Right lobe of liver (tissue), 6 donors: ENCODE results near the gene ARHGEF40. TPM values are rescaled to one million over a fixed set of nuclear protein-coding genes. Genes with fewer than 3 reads are reported as not detected.

Experiments used
- ATAC-seq, 4 donors: fragments of 200-7000 bp; cut with Tn5 transposase; one replicate each; pipeline ENCODE4 v1.9.1; 2020; ENCODE audit warnings: mild to moderate bottlenecking in 4 of 4, moderate library complexity in 4 of 4
- DNase-seq, 3 donors: peaks; one replicate each; pipeline ENCODE4 v3.0.0-alpha.2; 2020
- H3K27ac ChIP-seq, 3 donors: fragments of 200-600 bp; one replicate each; pipeline ENCODE4 v1.8.0; 2022
- H3K27me3 ChIP-seq, 2 donors: fragments of 200-600 bp; one replicate each; pipeline ENCODE4 v1.8.0; 2022
- H3K36me3 ChIP-seq, 4 donors: fragments of 200-600 bp; sonication (generic) in 1 of 4; one replicate each; pipeline versions ENCODE4 v1.5.1 to v1.8.0; 2017 to 2022; ENCODE audit warnings: control low read depth in 1 of 4
- H3K4me1 ChIP-seq, 4 donors: fragments of 200-600 bp; sonication (generic) in 1 of 4; one replicate each; pipeline versions ENCODE4 v1.5.1 to v1.8.0; 2017 to 2022; ENCODE audit warnings: control low read depth in 1 of 4
- H3K4me3 ChIP-seq, 3 donors: fragments of 200-600 bp; one replicate each; pipeline ENCODE4 v1.8.0; 2022
- H3K9me3 ChIP-seq, 4 donors: fragments of 200-600 bp; sonication (generic) in 1 of 4; one replicate each; pipeline versions ENCODE4 v1.5.1 to v1.8.0; 2017 to 2022; ENCODE audit warnings: control low read depth in 1 of 4
- POLR2A ChIP-seq: fragments of 450-650 bp; IDR thresholded peaks from one replicate; pipeline ENCODE4 v1.6.1; 2017; ENCODE audit warnings: antibody characterized with exemption, mild to moderate bottlenecking
- WGBS: methylation state at CpG from one replicate; pipeline ENCODE4 v1.1.6; 2018; ENCODE audit warnings: low coverage, low lambda C conversion rate; ENCODE audit not compliant: insufficient coverage; ENCODE audit errors: missing lambda C conversion rate; 5-methylcytosine and 5-hydroxymethylcytosine counted together
- intact Hi-C, 2 donors: fragments of 100-400 bp; cut with DNase I; formaldehyde crosslinking; loops; one replicate each; pipeline versions ENCODE4 v1.11.2 to v1.14.1; 2022
- total RNA-seq, 6 experiments: library from RNA; depleted of rRNA in 2 of 6; stranded (reverse); fragments of >200 nt in 2 of 6; fragmentation: NEBNext Ultra II Directional in 3 of 6; extraction: Animal tissue kit (Norgen Biotek cat#: 25700) in 3 of 6; gene quantifications; one replicate each; pipeline versions ENCODE4 v1.1.0 to v1.2.4, GENCODE V29; 2016 to 2023
- TF ChIP-seq, protein P1 (sequence below), 4 donors: fragments of 200-600 bp in 3 of 4; fragments of 450-650 bp in 1 of 4; IDR thresholded peaks; one replicate each; pipeline versions ENCODE4 v1.5.1 to v1.8.0; 2016 to 2022; ENCODE audit warnings: antibody characterized with exemption in 4 of 4, mild to moderate bottlenecking in 2 of 4
- donor health status: DM: no; HTN: yes; CAD: no.
- donor health status: DM: no; HTN: no; CAD: no.
- donor health status: DM: no; HTN: no; CAD: no.
- donor health status: DM: no; HTN: yes; CAD: no.
- donor health status: DM: no; HTN: yes; CAD: no.

The ARHGEF40 gene
- total RNA-seq, 6 experiments from 2014 or later, result 17.1 to 35.8 (median 25.1) TPM

DNA sequence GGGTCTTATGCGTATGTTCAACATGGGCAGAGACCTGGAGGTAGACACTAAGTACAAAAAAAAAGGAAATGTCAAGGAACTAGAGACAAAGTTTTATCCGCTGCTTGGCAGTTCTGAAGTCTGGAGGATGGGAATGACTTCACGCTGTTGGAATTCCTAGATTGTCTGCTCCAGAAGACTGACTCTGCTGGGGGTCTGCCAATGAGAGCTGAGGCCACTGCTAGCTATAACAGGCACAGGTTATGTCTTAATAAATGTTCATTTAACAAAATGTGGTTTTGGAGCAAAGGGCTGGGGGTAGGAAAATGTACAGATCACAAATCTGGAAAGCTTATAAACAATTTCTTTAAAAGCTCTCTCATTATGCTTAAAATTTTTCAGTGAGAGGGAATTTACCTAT is 6.6 kb upstream of the ARHGEF40 start:
- no peak overlapping the region for H3K27ac ChIP-seq
- TF ChIP-seq, protein P1, sequence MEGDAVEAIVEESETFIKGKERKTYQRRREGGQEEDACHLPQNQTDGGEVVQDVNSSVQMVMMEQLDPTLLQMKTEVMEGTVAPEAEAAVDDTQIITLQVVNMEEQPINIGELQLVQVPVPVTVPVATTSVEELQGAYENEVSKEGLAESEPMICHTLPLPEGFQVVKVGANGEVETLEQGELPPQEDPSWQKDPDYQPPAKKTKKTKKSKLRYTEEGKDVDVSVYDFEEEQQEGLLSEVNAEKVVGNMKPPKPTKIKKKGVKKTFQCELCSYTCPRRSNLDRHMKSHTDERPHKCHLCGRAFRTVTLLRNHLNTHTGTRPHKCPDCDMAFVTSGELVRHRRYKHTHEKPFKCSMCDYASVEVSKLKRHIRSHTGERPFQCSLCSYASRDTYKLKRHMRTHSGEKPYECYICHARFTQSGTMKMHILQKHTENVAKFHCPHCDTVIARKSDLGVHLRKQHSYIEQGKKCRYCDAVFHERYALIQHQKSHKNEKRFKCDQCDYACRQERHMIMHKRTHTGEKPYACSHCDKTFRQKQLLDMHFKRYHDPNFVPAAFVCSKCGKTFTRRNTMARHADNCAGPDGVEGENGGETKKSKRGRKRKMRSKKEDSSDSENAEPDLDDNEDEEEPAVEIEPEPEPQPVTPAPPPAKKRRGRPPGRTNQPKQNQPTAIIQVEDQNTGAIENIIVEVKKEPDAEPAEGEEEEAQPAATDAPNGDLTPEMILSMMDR (IDR thresholded peaks at IDR 0.05), result no peak
- TF ChIP-seq POLR2A, result no peak
- H3K36me3 ChIP-seq, result no peaks in the 10 kb centered on the region
- H3K4me3 ChIP-seq, result no peak overlapping the region
- 32% methylated on average over 3 of the region's 3 CpGs for WGBS
- H3K4me1 ChIP-seq, result peaks cover 0 to 41% (median 7%) of the 10 kb centered on the region in 4 donors
- H3K9me3 ChIP-seq, result no peaks in the 10 kb centered on the region
- no peaks in the 10 kb centered on the region for H3K27me3 ChIP-seq
- ATAC-seq (peak in 1 of 4 donors; percentile 33), DNase-seq (peak in 1 of 3 donors; percentile 29)
- intact Hi-C loops, result no loop called here

DNA sequence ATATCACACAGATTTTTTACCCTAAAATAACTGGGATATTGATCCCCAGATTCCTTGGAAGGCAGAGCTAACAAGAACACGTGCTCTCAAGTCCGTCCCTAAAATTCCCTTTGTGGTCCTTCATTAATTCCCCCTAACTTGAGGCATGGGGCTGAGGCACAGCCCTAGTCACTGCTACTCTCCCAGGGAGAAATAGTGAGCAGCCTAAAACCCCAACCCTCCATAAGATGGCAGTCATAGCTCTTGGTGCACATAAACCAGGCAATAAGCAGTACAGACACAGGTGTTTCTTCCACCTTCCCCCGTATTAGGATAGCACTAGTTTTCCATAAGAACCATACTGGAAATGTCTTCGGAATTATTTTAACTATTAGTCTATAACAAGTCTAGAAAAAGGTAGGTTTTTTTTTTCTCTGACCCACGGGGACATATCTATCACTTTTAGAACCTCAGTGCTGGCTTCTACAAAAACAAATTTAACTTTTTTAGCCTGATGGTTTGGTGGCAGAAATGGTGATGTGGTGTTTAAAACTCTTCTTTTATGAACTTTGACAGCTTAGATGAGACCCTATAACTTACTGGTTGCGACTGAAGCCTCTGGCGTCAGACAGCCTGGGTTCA is 3.1 kb upstream of the ARHGEF40 start:
- ATAC-seq (no peak), DNase-seq (peak in 1 of 3 donors; percentile 32)
- H3K4me1 ChIP-seq, result peaks cover 0 to 40% (median 12%) of the 10 kb centered on the region in 4 donors
- H3K36me3 ChIP-seq, result no peaks in the 10 kb centered on the region
- H3K4me3 ChIP-seq, result no peak overlapping the region
- 52% methylated on average over 7 of the region's 7 CpGs for WGBS
- intact Hi-C loops, result no loop called here
- TF ChIP-seq, protein P1 (IDR thresholded peaks at IDR 0.05), result peak in 2 of 4 donors; percentile 23 to 29
- TF ChIP-seq POLR2A, result no peak
- H3K27ac ChIP-seq, result no peak overlapping the region
- no peaks in the 10 kb centered on the region for H3K27me3 ChIP-seq
- no peaks in the 10 kb centered on the region for H3K9me3 ChIP-seq

DNA sequence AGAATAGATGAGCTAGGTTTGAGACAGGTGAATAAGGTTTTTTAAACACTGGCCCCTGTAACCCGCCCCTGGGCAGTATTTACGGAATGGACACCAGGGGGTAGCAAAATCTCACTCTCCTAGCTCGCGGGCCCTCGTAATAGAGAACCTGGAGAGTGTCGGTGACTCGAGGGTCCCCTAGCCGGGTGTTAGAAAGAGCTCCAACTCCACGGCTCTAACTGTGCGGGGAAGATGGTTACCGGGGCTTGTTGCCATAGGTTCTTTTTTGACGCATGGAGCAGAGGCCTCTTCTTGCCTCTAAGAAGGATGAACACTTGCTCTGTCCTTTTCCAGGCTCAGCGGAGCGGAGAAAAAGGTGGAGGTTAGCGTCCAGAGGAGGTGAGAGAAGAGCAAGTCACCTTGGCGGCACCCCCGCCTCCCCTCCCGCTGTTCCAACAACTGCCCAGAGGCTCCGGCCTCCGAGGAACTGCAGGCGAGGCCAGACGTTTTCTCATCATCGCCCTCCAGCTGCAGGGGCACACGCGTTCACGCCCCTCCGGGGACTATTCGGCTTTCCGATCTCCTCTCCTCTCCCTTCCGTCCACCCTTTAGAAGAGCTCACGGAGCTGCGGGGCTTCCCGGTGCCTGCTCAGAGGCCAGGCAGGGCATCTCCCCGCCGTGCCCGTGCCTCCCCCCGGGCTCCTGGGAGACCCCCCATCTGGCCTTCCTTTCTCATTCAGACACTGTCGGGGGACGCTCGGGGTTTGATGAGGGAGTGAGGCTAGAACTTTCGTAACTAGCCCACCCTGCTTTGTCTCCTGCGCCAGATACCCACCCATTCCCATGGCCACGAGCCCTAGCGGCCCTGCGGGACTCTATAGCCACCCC is 1.4 kb upstream of the ARHGEF40 start:
- Histone ChIP-seq H3K4me3 (peak overlapping the region; percentile 73 to 75 (median 74)), H3K36me3 (no peaks in the 10 kb centered on the region), H3K4me1 (peaks cover 0 to 30% (median 6%) of the 10 kb centered on the region in 4 donors), H3K27me3 (no peaks in the 10 kb centered on the region), H3K27ac (peak overlapping the region in 2 of 3 donors; percentile 65 to 72), H3K9me3 (no peaks in the 10 kb centered on the region)
- TF ChIP-seq POLR2A, result no peak
- TF ChIP-seq, protein P1 (IDR thresholded peaks at IDR 0.05), result peak; percentile 54 to 68 (median 60)
- intact Hi-C loops, result no loop called here
- ATAC-seq (peak; percentile 48 to 56 (median 51)), DNase-seq (peak in 2 of 3 donors; percentile 56 to 60)
- WGBS, result 20% methylated on average over 27 of the region's 45 CpGs

DNA sequence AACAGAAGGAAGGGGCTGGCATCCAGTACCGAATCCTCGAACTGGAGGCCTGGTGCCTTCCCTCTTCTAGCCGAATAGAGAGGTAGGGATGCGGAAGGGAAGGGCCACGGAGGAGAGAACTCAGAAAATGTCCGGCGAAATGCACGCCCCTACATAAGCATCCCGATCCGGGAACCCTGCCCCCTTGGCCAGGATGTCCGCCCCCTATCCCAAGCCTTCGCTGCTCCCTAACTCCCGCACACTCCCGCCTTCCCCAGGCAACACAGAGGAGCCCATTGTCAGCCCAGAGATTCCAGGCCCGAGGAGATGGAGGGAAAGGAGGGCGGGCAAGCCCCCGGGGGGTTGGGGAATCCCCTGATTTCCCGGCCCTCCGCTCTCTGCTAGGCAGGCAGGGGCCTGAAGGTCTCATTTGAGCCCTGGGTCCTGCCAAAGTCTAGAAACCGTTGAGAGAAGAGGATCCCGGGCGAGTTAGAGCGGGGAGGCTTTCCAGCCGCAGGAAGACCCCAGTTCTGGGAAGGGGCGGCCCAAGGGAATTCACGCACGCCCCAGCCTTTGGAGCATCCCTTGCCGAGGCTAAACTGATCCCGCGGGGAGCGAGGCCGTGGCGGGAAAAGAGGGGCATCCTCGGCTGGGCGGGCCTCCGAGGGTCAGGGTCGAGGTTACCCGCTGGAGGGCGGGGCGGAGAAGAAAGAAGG is 569 bp upstream of the ARHGEF40 start:
- intact Hi-C loops, result no loop called here
- 8% methylated on average over 28 of the region's 40 CpGs for WGBS
- peak in 1 of 3 donors; percentile 34 for DNase-seq
- peak overlapping the region; percentile 65 to 72 (median 66) for H3K27ac ChIP-seq
- no peaks in the 10 kb centered on the region for H3K27me3 ChIP-seq
- peaks cover 0 to 25% (median 5%) of the 10 kb centered on the region in 4 donors for H3K4me1 ChIP-seq
- H3K36me3 ChIP-seq, result no peaks in the 10 kb centered on the region
- peak overlapping the region; percentile 73 to 75 (median 74) for H3K4me3 ChIP-seq
- H3K9me3 ChIP-seq, result no peaks in the 10 kb centered on the region
- TF ChIP-seq, protein P1 (IDR thresholded peaks at IDR 0.05), result no peak
- TF ChIP-seq POLR2A, result no peak
- ATAC-seq, result peak in 1 of 4 donors; percentile 1
